ENCODE measurements around the gene COL25A1. TPM values are rescaled to one million over a fixed set of nuclear protein-coding genes. Genes with fewer than 3 reads are reported as not detected.

The COL25A1 gene
- polyA plus RNA-seq, 1 donor: 4.5 TPM

DNA sequence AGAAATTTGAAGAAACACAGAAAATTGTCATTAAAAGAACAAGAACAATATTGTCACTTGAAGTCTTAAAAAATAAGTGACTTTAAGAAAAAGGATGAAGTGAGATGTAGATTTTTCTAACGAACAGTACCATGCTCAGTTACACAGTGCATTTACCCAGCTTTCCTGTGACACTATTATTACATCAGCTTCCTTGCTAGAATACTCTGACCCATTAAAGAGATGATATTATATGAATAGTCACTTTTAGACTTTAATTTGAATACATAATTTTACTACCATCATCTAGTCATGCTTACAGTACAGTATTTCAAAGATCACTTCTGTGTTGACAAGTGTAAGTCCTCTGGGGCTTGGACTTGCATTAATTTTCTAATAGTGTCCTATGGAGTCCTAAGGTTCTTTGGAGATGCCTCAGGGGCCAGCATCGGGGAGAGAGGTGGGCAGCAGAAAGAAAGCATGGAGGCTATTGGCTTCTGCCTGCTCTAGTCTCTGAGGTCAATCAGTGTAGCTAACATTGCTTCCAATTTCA, 10.7 kb downstream of the COL25A1 start:
- DNase-seq: no peak

DNA sequence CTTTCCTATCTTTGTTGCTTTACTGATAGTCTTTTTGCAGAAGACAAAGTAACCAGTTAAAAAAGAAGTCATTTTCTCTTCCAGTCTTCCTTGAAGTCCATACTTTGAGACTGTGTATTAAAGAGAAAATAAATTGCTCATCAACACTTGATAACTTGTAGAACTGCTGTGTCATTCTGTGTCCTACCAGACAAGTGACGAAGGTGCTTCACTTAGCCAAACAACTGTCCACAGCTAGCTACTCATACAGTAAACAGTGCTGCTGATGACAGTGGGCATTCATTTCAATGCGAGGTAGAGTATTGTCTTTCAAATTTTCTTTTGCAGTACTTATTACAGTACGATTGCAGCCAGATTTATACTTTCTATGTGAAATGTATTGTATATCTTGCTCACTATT, 11.5 kb downstream of the COL25A1 start:
- DNase-seq: no peak

DNA sequence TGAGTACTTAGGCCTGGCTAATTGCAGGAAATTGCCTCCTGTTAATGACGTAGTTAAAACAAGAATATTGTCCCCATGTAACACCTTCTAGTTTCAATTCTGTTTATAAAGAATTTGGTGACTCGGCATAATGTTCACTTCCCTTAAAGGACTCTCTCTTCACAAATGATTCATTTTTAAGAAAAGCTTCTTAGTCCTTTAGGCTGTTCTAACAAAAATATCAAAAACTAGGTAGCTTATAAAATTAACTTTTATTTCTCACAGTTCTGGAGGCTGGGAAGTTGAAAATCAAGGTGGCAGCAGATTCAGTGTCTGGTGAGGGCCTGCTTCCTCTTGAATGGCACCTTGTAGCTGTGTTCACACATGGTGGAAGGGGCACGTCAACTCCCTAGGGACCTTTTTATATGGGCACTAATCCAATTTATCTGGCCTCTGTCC, 23.8 kb downstream of the COL25A1 start:
- DNase-seq: no peak

- no peak for DNase-seq
Observed at GRCh38 chr4:109276482-109277095, 25.9 kb downstream of the COL25A1 start.

DNA sequence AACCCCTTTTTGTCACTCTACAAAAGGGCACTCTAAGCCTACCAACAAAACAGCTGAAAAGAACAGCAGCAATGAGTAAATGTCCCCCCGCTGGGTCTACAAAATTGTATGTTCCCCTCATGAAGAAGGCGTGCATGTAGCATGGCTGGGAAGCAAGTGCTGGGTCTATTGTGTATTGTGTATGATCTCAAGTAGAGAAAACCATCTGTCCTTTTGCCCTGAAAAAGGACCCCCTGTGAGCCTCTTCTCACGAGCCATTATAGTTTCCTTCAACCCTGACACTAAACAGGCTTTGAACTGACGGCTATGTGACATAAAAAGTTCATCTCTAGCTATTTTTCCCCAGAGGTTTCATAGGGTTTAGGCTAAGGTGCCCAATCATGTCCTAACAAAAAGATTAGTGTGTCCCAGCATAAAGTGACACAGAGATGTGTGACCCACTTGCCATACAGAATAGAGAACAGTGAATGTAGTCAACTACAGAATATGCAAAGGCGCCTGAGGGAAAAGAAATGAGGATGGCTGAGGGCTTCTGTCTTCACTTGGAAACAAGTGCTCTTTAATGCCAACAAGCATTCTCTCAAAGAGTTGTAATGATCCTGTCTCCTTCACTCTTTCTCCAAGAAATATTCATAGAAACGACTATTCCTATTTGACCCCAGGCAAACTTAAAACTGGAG, 27.3 kb downstream of the COL25A1 start:
- no peak for DNase-seq

DNA sequence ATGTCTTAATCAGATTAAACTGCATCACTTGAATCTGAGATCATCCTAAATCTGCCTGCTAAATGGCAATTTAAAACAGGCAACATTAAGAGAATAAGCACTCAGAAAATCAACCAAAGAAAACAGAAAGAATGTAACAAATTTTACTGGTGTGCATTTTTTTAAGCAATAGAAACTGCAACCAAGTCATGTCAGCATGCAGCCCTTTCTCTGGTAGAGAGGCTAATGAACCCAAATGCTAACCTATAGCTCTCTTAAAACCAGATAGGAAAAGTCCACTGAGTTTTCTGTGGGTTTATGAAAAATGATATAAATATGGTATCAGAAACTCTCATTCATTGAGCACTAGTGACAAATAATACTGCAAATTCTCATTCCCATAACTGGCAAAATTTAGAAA, 35.6 kb downstream of the COL25A1 start:
- DNase-seq: no peak

DNA sequence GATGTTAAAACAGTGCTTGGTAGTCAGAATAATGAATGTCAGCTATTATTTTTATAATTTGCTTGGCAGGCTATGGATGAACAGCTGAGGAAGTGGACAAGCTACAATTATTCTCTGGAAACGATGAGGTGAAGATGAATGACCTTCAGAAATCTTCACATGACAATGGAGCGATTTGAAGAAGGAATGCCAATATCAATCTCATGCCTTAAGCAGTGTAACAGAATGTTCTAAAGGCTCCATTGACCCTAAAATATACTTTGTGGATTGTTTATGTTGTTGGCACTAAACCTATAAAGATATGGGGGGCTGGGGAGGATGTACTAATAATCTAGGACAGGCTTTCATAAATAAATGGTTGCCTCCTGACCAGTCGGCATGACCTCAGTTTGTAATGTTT, 36.2 kb downstream of the COL25A1 start:
- no peak for DNase-seq

GRCh38 chr4:109263721-109264120, 38.7 kb downstream of the COL25A1 start:
- DNase-seq: no peak

- DNase-seq: no peak
Observed at GRCh38 chr4:109256818-109257217, 45.6 kb downstream of the COL25A1 start.

DNA sequence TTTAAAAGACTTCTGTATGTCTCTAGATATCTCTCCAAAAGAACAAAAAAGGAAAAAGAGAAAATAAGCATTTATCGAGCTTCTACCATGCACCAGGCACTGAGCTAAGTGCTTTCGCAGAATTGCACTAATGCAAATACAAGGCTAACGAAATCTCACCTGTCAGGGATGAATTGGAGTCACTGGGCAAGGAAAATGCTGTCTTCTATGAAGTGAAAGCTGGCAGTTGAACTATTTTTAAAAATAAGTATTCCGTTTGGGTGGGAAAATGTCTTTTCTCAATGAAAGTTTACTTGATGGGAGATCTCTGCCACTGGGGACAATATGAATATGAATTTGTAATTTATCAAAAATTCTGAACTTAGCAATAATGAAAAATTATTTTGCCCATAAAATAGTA, 47.6 kb downstream of the COL25A1 start:
- DNase-seq: peak; percentile 4

GRCh38 chr4:109251396-109251795, 51.1 kb downstream of the COL25A1 start:
- DNase-seq: no peak

- DNase-seq: no peak
Observed at GRCh38 chr4:109248322-109248900, 54.0 kb downstream of the COL25A1 start.

DNA sequence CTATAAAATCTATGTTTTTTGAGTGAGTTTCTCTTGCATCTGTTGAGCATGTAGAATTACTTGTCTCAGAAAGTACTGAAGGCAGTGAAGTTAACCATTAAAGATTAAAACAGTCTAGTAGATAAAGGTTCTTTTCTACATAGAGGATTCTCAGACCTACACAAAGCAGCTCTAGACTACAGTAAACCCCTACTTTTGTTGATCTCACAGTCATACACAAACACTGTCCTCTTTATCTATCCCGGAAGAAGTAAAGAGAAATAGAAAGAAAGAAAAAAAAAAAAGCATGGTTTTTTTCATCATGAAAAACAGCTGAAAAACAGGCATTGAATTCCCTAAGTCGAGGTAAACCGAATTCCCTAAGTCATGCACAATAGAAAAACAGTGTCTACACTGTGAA, 58.6 kb downstream of the COL25A1 start:
- no peak for DNase-seq

GRCh38 chr4:109238746-109239145, 63.7 kb downstream of the COL25A1 start:
- no peak for DNase-seq

DNA sequence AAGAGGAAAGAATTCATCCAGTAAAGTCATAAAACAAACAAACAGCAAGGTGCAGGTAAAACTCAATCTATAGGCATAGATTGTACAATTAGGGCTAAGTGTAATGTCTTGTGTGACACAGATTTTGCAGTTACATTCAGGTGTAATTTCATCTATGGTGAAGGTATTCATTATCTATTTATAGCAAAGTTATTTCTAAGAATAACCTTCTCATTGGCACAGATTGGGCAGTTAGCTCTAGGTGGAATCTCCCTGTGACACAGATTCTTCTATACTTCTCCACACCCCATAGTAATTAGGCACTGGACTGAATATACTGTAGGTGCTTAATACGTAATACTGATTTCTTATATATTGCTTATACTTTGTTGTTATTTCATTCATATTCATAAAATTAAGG, 66.8 kb downstream of the COL25A1 start:
- no peak for DNase-seq

DNA sequence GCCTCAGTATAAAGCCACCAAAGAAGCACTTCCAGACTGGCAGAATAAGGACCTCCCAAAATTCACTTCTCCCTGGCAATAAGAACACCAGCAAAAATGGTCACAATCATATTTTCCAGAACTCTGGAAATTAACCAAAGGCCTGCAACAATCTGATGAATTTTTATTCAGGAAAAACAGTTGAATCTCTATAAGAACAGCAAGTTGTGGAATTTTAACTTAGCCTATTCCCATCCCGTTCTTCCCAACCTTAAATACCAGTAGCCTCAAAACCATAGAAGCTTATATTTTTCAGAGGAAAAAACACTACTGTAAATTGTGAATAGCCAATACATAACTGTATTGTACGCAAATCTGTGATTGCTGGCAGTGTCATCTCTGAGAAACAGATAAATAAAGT, 67.9 kb downstream of the COL25A1 start:
- no peak for DNase-seq

DNA sequence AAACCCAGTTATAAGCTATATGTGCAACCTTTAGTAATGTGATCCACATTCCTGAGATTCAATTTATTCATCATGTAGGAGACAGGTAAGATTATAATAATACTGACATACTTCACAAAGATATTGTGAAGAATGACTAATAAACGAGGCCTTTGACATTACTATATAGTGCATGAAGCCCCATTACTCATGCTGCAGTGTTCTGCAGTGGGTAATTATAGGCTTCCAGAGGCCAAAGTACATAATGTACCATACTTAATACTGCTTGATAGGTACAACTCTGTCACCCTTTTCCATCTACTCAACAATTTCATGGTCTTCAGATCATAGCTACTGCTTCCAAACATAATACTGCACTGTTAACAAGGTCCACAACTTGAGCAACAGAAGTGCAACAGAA, 68.9 kb downstream of the COL25A1 start:
- DNase-seq: no peak

DNA sequence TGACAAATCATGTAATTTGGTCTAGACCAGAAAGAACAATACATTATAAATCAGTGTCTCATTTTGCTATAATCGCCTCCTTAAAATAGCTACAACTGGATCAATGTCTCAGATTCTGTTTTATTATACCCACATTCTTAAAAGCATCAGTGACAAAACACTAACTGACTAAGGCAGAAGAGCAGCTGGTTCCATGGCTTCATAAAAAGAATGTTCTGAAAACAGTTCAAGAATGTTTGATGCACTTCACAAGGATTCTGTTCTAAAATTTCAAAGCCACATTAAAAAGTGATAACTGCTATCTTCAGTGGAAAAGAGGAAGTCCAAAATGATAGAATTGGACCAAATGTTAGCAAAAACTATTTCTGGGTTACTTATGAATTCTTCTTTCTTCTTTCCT, 69.8 kb downstream of the COL25A1 start:
- no peak for DNase-seq

DNA sequence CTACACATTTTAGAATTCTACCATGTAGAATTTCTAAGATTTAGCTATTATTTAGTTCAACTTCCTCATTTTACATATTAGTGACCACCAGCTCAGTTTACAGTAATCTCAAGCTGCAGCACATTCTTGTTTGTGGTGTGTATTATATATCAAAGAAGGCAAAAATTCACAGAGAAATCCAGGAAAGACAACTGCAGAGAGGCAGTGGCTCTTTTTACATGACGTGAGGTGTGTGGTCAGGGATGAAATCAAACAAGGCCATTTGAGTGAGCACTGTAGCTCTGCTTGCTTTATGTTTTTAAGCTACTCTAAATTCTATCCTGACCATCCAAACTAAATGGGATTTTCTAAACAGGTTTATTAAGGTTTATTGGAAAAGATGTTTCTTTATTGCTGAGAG, 71.1 kb downstream of the COL25A1 start:
- DNase-seq: no peak

GRCh38 chr4:109229028-109229427, 73.4 kb downstream of the COL25A1 start:
- no peak for DNase-seq

DNA sequence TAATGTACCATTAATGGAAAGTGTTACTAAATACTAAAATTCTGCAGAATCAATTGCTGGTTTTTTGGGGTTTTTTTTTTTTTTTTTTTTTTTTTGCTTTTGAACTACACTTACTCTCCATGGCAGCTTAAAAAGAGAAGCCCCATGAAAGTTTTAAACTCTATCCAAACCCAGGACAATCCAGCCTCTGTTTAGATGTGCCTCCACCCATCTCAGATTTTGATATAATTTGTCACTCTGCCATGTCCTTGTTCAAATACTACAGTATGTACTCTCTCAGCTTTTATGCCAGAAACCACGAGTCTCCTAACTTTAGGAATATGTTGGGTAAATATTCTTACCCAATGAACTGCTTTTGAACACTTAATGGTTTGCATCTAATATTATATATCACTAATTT, 84.2 kb downstream of the COL25A1 start:
- no peak for DNase-seq

GRCh38 chr4:109216085-109216696, 86.3 kb downstream of the COL25A1 start:
- DNase-seq: no peak

- no peak for DNase-seq
Observed at GRCh38 chr4:109215506-109215905, 87.0 kb downstream of the COL25A1 start.

Measured in hindlimb muscle (tissue), 1 donor.